ENCODE results near the gene RIPOR2. TPM values are rescaled to one million over a fixed set of nuclear protein-coding genes. Genes with fewer than 3 reads are reported as not detected.

Gene RIPOR2
- total and polyA plus RNA-seq, 7 experiments from 2014 or later: 246 to 813 (median 532) TPM

DNA sequence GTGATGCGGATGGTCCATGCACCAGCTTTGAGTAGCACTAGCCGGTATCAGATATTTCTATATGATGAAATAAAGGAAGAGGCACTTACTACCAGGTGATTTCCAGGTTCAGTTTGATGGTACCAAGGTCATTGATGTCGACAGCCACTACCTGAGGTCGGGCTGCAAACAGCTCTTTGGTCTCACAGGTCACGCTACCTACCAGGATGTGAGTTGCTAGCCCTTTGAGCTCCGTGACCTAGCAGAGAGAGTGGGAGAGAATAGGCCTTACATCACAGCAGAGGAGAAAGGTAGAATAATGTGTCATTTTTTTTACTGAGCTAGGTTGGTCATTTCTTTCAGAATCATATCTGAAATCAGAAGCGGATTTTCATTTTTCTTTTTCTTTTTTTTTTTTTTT lies 86.0 kb downstream of the RIPOR2 start:
- Mint-ChIP-seq H3K4me3 (peak overlapping the region in 2 of 10 donors; percentile 21 to 58), H3K27ac (peak overlapping the region; percentile 39 to 94 (median 88)), H3K9me3 (no peaks in the 10 kb centered on the region), H3K27me3 (no peaks in the 10 kb centered on the region), H3K36me3 (peaks cover 5 to 80% (median 60%) of the 10 kb centered on the region in 5 donors), H3K4me1 (peaks cover 26 to 75% (median 57%) of the 10 kb centered on the region in 7 donors)
- DNase-seq: no peak
- intact Hi-C loops (cut with micrococcal nuclease): no loop called here
- CTCF ChIA-PET: interaction anchor here (0.6 kb wide), 1 partner anchor 12 kb away, joined by 3 read pairs; no protein-coding TSS in a partner anchor
- H3K9me3 ChIP-seq (ENCODE audit: control insufficient read depth in 2 of 3, low read length in 3 of 3): no peaks in the 10 kb centered on the region
- H3K4me3 ChIP-seq (ENCODE audit: low read length): no peak overlapping the region
- no peaks in the 10 kb centered on the region for H3K27me3 ChIP-seq (ENCODE audit: control insufficient read depth in 2 of 2, insufficient read depth in 2 of 2, low read length in 2 of 2)
- H3K36me3 ChIP-seq (ENCODE audit: control insufficient read depth in 2 of 3, insufficient read depth in 3 of 3, low read length in 3 of 3): peaks cover 68 to 94% (median 84%) of the 10 kb centered on the region in 3 experiments
- POLR2A ChIA-PET: interaction anchor here (0.6 to 2.7 kb wide), 9 partner anchors 11 to 184 kb away, joined by 3 to 9 read pairs (median 3); no protein-coding TSS in a partner anchor
- peaks cover 0 to 27% of the 10 kb centered on the region in 2 donors for H3K4me1 ChIP-seq (ENCODE audit: control insufficient read depth in 2 of 2, insufficient read depth in 2 of 2, low read length in 2 of 2)
- peak; percentile 8 for ATAC-seq
- H3K27ac ChIP-seq (ENCODE audit: low read depth, low read length): peak overlapping the region; percentile 46

DNA sequence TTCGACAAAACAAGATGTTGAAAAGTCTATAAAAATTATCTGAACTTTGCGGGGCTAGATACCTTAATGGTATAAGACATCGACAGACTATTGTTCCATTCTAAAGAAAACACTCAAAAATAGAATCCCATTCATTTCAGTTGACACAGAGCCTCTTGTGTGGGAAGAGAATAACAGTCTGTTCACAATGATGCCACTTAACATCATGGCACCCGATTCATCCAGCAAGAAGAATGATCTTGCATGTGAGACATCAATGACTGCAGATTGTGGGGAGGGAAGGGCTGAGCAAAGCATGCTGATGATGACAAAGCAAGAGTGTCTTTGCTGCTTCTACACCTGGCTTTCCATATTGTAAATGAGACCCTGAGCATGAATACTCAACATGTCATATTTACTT lies 87.3 kb downstream of the RIPOR2 start:
- no peaks in the 10 kb centered on the region for H3K27me3 Mint-ChIP-seq
- H3K4me1 Mint-ChIP-seq: peaks cover 26 to 84% (median 65%) of the 10 kb centered on the region in 7 donors
- ATAC-seq (no peak), DNase-seq (no peak)
- ChIA-PET POLR2A (interaction anchor here (2.5 to 2.7 kb wide), 2 partner anchors 12 to 169 kb away, joined by 7 to 9 read pairs; no protein-coding TSS in a partner anchor), CTCF (interaction anchor here (0.9 to 1.0 kb wide), 2 partner anchors 12 to 170 kb away, joined by 3 to 6 read pairs; no protein-coding TSS in a partner anchor)
- peaks cover 0 to 3% (median 0%) of the 10 kb centered on the region in 11 donors for H3K9me3 Mint-ChIP-seq
- Histone ChIP-seq H3K4me3 (ENCODE audit: low read length) (no peak overlapping the region), H3K4me1 (ENCODE audit: control insufficient read depth in 2 of 2, insufficient read depth in 2 of 2, low read length in 2 of 2) (peaks cover 0 to 31% of the 10 kb centered on the region in 2 donors), H3K27me3 (ENCODE audit: control insufficient read depth in 2 of 2, insufficient read depth in 2 of 2, low read length in 2 of 2) (no peaks in the 10 kb centered on the region), H3K27ac (ENCODE audit: low read depth, low read length) (no peak overlapping the region), H3K36me3 (ENCODE audit: control insufficient read depth in 2 of 3, insufficient read depth in 3 of 3, low read length in 3 of 3) (peaks cover 65 to 96% (median 80%) of the 10 kb centered on the region in 3 experiments), H3K9me3 (ENCODE audit: control insufficient read depth in 2 of 3, low read length in 3 of 3) (no peaks in the 10 kb centered on the region)
- H3K4me3 Mint-ChIP-seq: peak overlapping the region in 1 of 10 donors; percentile 9
- intact Hi-C loops (cut with micrococcal nuclease): no loop called here
- H3K36me3 Mint-ChIP-seq: peaks cover 5 to 79% (median 66%) of the 10 kb centered on the region in 5 donors
- peak overlapping the region; percentile 58 to 94 (median 88) for H3K27ac Mint-ChIP-seq

DNA sequence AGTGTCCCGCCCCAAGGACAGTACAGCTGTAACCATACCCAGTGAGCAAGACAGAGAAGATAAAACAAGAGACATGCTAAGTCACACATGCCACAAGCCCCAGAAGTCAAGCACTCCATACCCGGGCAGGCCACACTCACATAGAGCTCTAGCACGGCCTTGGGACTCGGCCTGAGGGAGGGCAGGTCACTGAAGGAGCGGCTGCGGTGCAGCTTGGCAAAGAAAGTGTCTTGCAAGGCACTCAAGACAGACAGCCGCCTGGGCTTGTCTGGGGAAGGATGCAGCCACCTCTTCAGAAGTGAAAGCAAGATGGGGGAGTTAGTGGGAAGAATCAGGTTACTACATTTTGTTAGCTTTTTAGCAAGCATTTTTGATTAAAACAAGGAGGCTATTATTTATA lies 88.4 kb downstream of the RIPOR2 start:
- H3K4me1 Mint-ChIP-seq: peaks cover 34 to 87% (median 68%) of the 10 kb centered on the region in 7 donors
- no peak for ATAC-seq
- H3K27me3 Mint-ChIP-seq: no peaks in the 10 kb centered on the region
- Histone ChIP-seq H3K27ac (ENCODE audit: low read depth, low read length) (peak overlapping the region; percentile 50), H3K4me1 (ENCODE audit: control insufficient read depth in 2 of 2, insufficient read depth in 2 of 2, low read length in 2 of 2) (peaks cover 0 to 42% of the 10 kb centered on the region in 2 donors), H3K36me3 (ENCODE audit: control insufficient read depth in 2 of 3, insufficient read depth in 3 of 3, low read length in 3 of 3) (peaks cover 65 to 96% (median 80%) of the 10 kb centered on the region in 3 experiments), H3K9me3 (ENCODE audit: control insufficient read depth in 2 of 3, low read length in 3 of 3) (no peaks in the 10 kb centered on the region), H3K4me3 (ENCODE audit: low read length) (no peak overlapping the region), H3K27me3 (ENCODE audit: control insufficient read depth in 2 of 2, insufficient read depth in 2 of 2, low read length in 2 of 2) (no peaks in the 10 kb centered on the region)
- peak overlapping the region in 4 of 10 donors; percentile 26 to 62 (median 36) for H3K4me3 Mint-ChIP-seq
- peaks cover 0 to 4% (median 0%) of the 10 kb centered on the region in 11 donors for H3K9me3 Mint-ChIP-seq
- H3K36me3 Mint-ChIP-seq: peaks cover 5 to 79% (median 64%) of the 10 kb centered on the region in 5 donors
- POLR2A ChIA-PET: interaction anchor here (0.7 to 2.5 kb wide), 3 partner anchors 9 to 170 kb away, joined by 3 to 7 read pairs (median 6); no protein-coding TSS in a partner anchor
- DNase-seq: no peak
- peak overlapping the region; percentile 45 to 94 (median 88) for H3K27ac Mint-ChIP-seq
- intact Hi-C loops (cut with micrococcal nuclease): no loop called here
- CTCF ChIA-PET: no interaction called here

DNA sequence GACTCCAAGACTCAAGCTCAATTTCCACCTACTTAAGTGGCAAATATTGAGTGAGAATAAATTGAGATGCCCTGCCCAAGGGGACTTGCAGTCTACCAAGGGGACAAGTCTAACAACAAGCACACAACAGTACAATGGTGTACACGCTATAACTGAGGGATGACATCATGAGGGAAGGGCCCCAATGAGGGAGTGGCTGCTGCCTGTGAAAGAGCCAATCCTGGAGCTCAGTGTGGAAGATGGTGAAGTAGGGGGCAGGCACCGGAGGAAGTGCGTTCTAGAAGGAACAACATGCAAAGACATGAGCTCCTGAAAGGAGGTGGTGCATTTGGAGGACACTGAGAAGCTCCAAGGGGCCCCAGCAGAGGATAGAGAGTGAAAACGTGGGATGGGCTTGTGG lies 90.2 kb downstream of the RIPOR2 start:
- H3K27me3 ChIP-seq (ENCODE audit: control insufficient read depth in 2 of 2, insufficient read depth in 2 of 2, low read length in 2 of 2): no peaks in the 10 kb centered on the region
- intact Hi-C loops (cut with micrococcal nuclease): no loop called here
- Mint-ChIP-seq H3K9me3 (peaks cover 0 to 4% (median 0%) of the 10 kb centered on the region in 11 donors), H3K27me3 (no peaks in the 10 kb centered on the region), H3K4me1 (peaks cover 47 to 96% (median 79%) of the 10 kb centered on the region in 7 donors), H3K4me3 (peak overlapping the region in 3 of 10 donors; percentile 12 to 34 (median 30)), H3K36me3 (peaks cover 5 to 84% (median 72%) of the 10 kb centered on the region in 5 donors), H3K27ac (peak overlapping the region; percentile 40 to 94 (median 84))
- no peaks in the 10 kb centered on the region for H3K9me3 ChIP-seq (ENCODE audit: control insufficient read depth in 2 of 3, low read length in 3 of 3)
- ChIA-PET CTCF (interaction anchor here (1.2 to 2.3 kb wide), 2 partner anchors 146 to 169 kb away, joined by 3 to 5 read pairs; no protein-coding TSS in a partner anchor), POLR2A (interaction anchor here (0.7 to 1.7 kb wide), 8 partner anchors 9 to 217 kb away, joined by 3 to 4 read pairs (median 4); no protein-coding TSS in a partner anchor)
- H3K27ac ChIP-seq (ENCODE audit: low read depth, low read length): peak overlapping the region; percentile 26
- H3K36me3 ChIP-seq (ENCODE audit: control insufficient read depth in 2 of 3, insufficient read depth in 3 of 3, low read length in 3 of 3): peaks cover 73 to 99% (median 84%) of the 10 kb centered on the region in 3 experiments
- H3K4me3 ChIP-seq (ENCODE audit: low read length): no peak overlapping the region
- DNase-seq (no peak), ATAC-seq (peak; percentile 61)
- peaks cover 0 to 54% of the 10 kb centered on the region in 2 donors for H3K4me1 ChIP-seq (ENCODE audit: control insufficient read depth in 2 of 2, insufficient read depth in 2 of 2, low read length in 2 of 2)

DNA sequence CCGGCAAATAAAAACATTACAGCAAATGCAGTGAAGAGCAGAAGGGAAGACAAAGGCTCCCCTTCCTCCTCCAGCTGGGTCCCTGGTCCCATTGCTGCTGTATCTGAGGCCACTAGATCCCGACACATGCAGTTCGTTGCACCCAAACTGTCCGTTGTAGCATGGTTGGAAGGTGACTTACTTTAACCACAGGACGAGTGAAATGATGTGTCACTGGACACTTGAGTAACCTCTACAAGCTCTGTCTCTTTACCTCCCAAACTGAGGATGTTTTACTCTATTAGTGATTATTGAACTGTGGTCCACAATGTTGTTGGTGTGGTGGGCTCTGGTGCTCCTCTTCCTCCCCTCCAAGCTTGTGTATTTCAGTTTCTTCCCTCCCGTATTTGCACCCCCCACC lies 90.9 kb downstream of the RIPOR2 start:
- Histone ChIP-seq H3K27ac (ENCODE audit: low read depth, low read length) (peak overlapping the region; percentile 26), H3K36me3 (ENCODE audit: control insufficient read depth in 2 of 3, insufficient read depth in 3 of 3, low read length in 3 of 3) (peaks cover 72 to 99% (median 80%) of the 10 kb centered on the region in 3 experiments), H3K9me3 (ENCODE audit: control insufficient read depth in 2 of 3, low read length in 3 of 3) (no peaks in the 10 kb centered on the region), H3K27me3 (ENCODE audit: control insufficient read depth in 2 of 2, insufficient read depth in 2 of 2, low read length in 2 of 2) (no peaks in the 10 kb centered on the region), H3K4me1 (ENCODE audit: control insufficient read depth in 2 of 2, insufficient read depth in 2 of 2, low read length in 2 of 2) (peaks cover 0 to 61% of the 10 kb centered on the region in 2 donors), H3K4me3 (ENCODE audit: low read length) (no peak overlapping the region)
- Mint-ChIP-seq H3K4me1 (peaks cover 50 to 96% (median 83%) of the 10 kb centered on the region in 7 donors), H3K9me3 (peaks cover 0 to 4% (median 0%) of the 10 kb centered on the region in 11 donors), H3K4me3 (peak overlapping the region in 4 of 10 donors; percentile 30 to 62 (median 41)), H3K27ac (peak overlapping the region in 8 of 9 donors; percentile 79 to 94 (median 90)), H3K27me3 (no peaks in the 10 kb centered on the region), H3K36me3 (peaks cover 5 to 84% (median 72%) of the 10 kb centered on the region in 5 donors)
- ChIA-PET POLR2A (interaction anchor here (0.8 to 1.8 kb wide), 8 partner anchors 8 to 182 kb away, joined by 3 to 8 read pairs (median 4); no protein-coding TSS in a partner anchor), CTCF (interaction anchor here (0.9 to 2.3 kb wide), 3 partner anchors 147 to 210 kb away, joined by 3 to 5 read pairs (median 3); no protein-coding TSS in a partner anchor)
- ATAC-seq (no peak), DNase-seq (no peak)
- intact Hi-C loops (cut with micrococcal nuclease): loop anchor here in 1 of 2 donors (1.0 kb wide), 1 partner anchor 7 kb away; no protein-coding TSS in a partner anchor

DNA sequence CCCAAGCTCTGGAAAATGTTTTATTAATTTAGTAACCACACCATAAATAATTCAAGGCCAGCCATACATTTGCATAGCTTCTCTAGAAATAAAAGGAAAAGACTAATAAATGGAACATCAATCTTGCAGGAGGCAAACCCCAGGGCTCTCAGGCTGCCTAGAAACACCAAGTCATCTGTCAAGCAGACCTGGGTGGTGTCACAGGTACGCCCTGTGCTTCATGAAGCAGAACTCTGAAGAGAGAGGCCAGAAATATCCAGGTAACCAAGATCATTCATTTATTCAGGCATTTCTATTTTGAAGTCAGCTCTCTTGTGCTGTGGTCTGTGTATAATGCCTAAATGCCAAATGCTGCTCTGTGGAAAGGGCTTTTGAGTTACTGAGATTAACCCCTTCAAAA lies 91.7 kb downstream of the RIPOR2 start:
- ChIA-PET POLR2A (interaction anchor here (0.8 to 1.8 kb wide), 4 partner anchors 9 to 139 kb away, joined by 3 to 8 read pairs (median 4); no protein-coding TSS in a partner anchor), CTCF (interaction anchor here (0.7 to 1.6 kb wide), 4 partner anchors 151 to 421 kb away, joined by 3 to 6 read pairs (median 3); no protein-coding TSS in a partner anchor)
- ATAC-seq: no peak
- peaks cover 0 to 69% of the 10 kb centered on the region in 2 donors for H3K4me1 ChIP-seq (ENCODE audit: control insufficient read depth in 2 of 2, insufficient read depth in 2 of 2, low read length in 2 of 2)
- Mint-ChIP-seq H3K27me3 (no peaks in the 10 kb centered on the region), H3K4me1 (peaks cover 54 to 96% (median 84%) of the 10 kb centered on the region in 7 donors), H3K36me3 (peaks cover 5 to 83% (median 73%) of the 10 kb centered on the region in 5 donors), H3K9me3 (peaks cover 0 to 7% (median 0%) of the 10 kb centered on the region in 11 donors), H3K4me3 (peak overlapping the region in 5 of 10 donors; percentile 19 to 72 (median 48)), H3K27ac (peak overlapping the region in 7 of 9 donors; percentile 48 to 94 (median 73))
- no peak overlapping the region for H3K4me3 ChIP-seq (ENCODE audit: low read length)
- no peaks in the 10 kb centered on the region for H3K27me3 ChIP-seq (ENCODE audit: control insufficient read depth in 2 of 2, insufficient read depth in 2 of 2, low read length in 2 of 2)
- intact Hi-C loops (cut with micrococcal nuclease): loop anchor here in 1 of 2 donors (1.0 kb wide), 1 partner anchor 8 kb away; no protein-coding TSS in a partner anchor
- H3K9me3 ChIP-seq (ENCODE audit: control insufficient read depth in 2 of 3, low read length in 3 of 3): no peaks in the 10 kb centered on the region
- peaks cover 65 to 94% (median 76%) of the 10 kb centered on the region in 3 experiments for H3K36me3 ChIP-seq (ENCODE audit: control insufficient read depth in 2 of 3, insufficient read depth in 3 of 3, low read length in 3 of 3)
- DNase-seq: no peak
- no peak overlapping the region for H3K27ac ChIP-seq (ENCODE audit: low read depth, low read length)
